HG03469 (cell line): ENCODE measurements around the gene CNKSR1.
"Not testable (repeated sequence)": the region's sequence is repeated elsewhere in the genome, so short reads cannot be mapped to it uniquely, and the experiment has no call there.

Source experiments
- ATAC-seq: cut with Tn5 transposase; IDR thresholded peaks from one replicate; pipeline ENCODE4 v1.9.1; 2021; ENCODE audit warnings: mild to moderate bottlenecking, moderate library complexity, moderate number of reproducible peaks; ENCODE audit not compliant: unreplicated experiment

CNKSR1 gene

GRCh38 chr1:26221094-26221493 lies 43.8 kb downstream of the CNKSR1 start:
- no peak for ATAC-seq

GRCh38 chr1:26224606-26225005 lies 47.3 kb downstream of the CNKSR1 start:
- no peak for ATAC-seq

- no peak for ATAC-seq
These were observed 47.9 kb downstream of the CNKSR1 start for GRCh38 chr1:26225033-26225831.

- ATAC-seq = not testable (repeated sequence)
These were observed 53.4 kb downstream of the CNKSR1 start for GRCh38 chr1:26230682-26231081.

- peak; percentile 67 for ATAC-seq
These were observed 56.8 kb downstream of the CNKSR1 start, which contains the start of gene CEP85 for GRCh38 chr1:26233903-26234643. CEP85 (plus strand) TSS chr1:26234200; CDS start chr1:26239784, 5,584 bp downstream.

GRCh38 chr1:26234644-26235370 lies 57.5 kb downstream of the CNKSR1 start:
- no peak for ATAC-seq

- no peak for ATAC-seq
These were observed 60.1 kb downstream of the CNKSR1 start for GRCh38 chr1:26237230-26237966.
